Activated T-cell treated with anti-CD3 and anti-CD28 coated beads, Interleukin-2, amount 50 U/mL, for 72 hours (primary cell): ENCODE measurements around the gene XRCC1. TPM values are rescaled to one million over a fixed set of nuclear protein-coding genes. Genes with fewer than 3 reads are reported as not detected.

Experiments used
- ATAC-seq, 2 donors: fragments of 150-1000 bp; cut with Tn5 transposase; replicated peaks in 1 of 2; 2 replicates each; pipeline ENCODE4 v1.10.0; 2021; ENCODE audit warnings: moderate library complexity in 2 of 2, mild to moderate bottlenecking in 1 of 2
- DNase-seq, 2 donors: peaks; one replicate each; pipeline ENCODE4 v3.0.0; 2021 to 2022; ENCODE audit warnings: mixed read lengths in 1 of 2
- H3K27ac Mint-ChIP-seq: one replicate; pipeline ENCODE4 v1.8.0; 2022; ENCODE audit warnings: mild to moderate bottlenecking, moderate library complexity, mixed read lengths
- H3K27me3 Mint-ChIP-seq: one replicate; pipeline ENCODE4 v1.8.0; 2022; ENCODE audit warnings: low read depth, mixed read lengths
- H3K36me3 Mint-ChIP-seq, 2 donors: one replicate each; pipeline ENCODE4 v1.8.0; 2022; ENCODE audit warnings: mixed read lengths in 2 of 2, mild to moderate bottlenecking in 1 of 2; ENCODE audit not compliant: insufficient read depth in 2 of 2
- H3K4me1 Mint-ChIP-seq: one replicate; pipeline ENCODE4 v1.8.0; 2022; ENCODE audit warnings: low read depth, mixed read lengths
- H3K4me3 Mint-ChIP-seq, 2 donors: one replicate each; pipeline ENCODE4 v1.8.0; 2022; ENCODE audit warnings: mild to moderate bottlenecking in 2 of 2, mixed read lengths in 2 of 2, moderate library complexity in 2 of 2
- H3K9me3 Mint-ChIP-seq, 2 donors: one replicate each; pipeline ENCODE4 v1.8.0; 2022; ENCODE audit warnings: mixed read lengths in 2 of 2
- total RNA-seq, 2 donors: library from RNA; stranded (reverse); gene quantifications; one replicate each; pipeline ENCODE4 v1.2.3, GENCODE V29; 2022

XRCC1 gene
- total RNA-seq, 2 donors from 2014 or later: 58.4 to 66.7 TPM

DNA sequence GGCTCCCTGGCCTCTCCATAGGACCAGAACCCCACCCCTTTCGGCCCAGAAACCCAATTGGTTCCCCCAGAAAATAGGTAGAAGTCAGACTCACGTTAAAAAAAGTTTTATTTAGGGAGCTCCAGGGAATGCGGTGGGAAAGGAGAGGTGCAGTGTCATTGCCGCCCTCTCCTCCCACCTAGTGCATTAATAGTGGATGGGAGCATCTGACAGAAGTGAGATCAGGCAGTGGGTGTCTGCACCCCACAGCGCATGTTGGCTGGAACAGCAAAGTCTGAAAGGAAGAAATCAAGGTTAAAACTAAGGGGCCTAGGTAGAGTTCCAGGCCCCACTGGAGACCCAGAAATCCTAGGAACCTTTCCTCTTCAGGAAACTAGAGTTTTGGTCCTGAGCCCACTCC, 68.7 kb downstream of the XRCC1 start:
- H3K27ac Mint-ChIP-seq: no peak overlapping the region
- DNase-seq (no peak), ATAC-seq (no peak)
- H3K27me3 Mint-ChIP-seq: no peaks in the 10 kb centered on the region
- peaks cover 19% of the 10 kb centered on the region for H3K4me1 Mint-ChIP-seq
- H3K9me3 Mint-ChIP-seq: no peaks in the 10 kb centered on the region
- no peak overlapping the region for H3K4me3 Mint-ChIP-seq
- peaks cover 3 to 16% of the 10 kb centered on the region in 2 donors for H3K36me3 Mint-ChIP-seq

DNA sequence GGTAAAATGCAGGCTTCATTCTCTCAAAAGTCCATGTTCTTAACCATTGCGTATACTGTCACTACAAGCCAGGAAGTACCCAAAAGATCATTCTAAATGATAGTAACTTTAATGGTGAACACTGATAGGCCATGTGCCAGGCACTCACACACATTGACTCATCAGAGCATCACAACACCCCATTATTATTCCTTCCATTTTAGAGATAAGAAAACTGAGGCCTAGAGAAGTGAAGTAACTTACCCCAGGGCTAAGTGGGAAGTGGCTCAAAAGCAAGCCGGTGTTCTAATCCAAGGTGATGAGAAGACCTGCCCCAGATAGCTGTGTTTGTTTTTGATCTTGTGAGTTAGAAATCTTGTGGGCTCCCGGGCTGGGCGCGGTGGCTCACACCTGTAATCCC, 69.4 kb downstream of the XRCC1 start:
- peak overlapping the region in 1 of 2 donors; percentile 25 for H3K4me3 Mint-ChIP-seq
- H3K27ac Mint-ChIP-seq: no peak overlapping the region
- no peaks in the 10 kb centered on the region for H3K27me3 Mint-ChIP-seq
- H3K4me1 Mint-ChIP-seq: peaks cover 19% of the 10 kb centered on the region
- H3K36me3 Mint-ChIP-seq: peaks cover 3 to 15% of the 10 kb centered on the region in 2 donors
- ATAC-seq (no peak), DNase-seq (no peak)
- H3K9me3 Mint-ChIP-seq: no peaks in the 10 kb centered on the region

GRCh38 chr19:43505186-43505456, 70.2 kb downstream of the XRCC1 start:
- Mint-ChIP-seq H3K4me1 (peaks cover 19% of the 10 kb centered on the region), H3K36me3 (peaks cover 3 to 15% of the 10 kb centered on the region in 2 donors), H3K4me3 (peak overlapping the region in 1 of 2 donors; percentile 86), H3K27ac (peak overlapping the region; percentile 12), H3K27me3 (no peaks in the 10 kb centered on the region), H3K9me3 (no peaks in the 10 kb centered on the region)
- ATAC-seq (no peak), DNase-seq (no peak)

- Mint-ChIP-seq H3K36me3 (peaks cover 3 to 15% of the 10 kb centered on the region in 2 donors), H3K27me3 (no peaks in the 10 kb centered on the region)
Observed at GRCh38 chr19:43504426-43505185, 70.7 kb downstream of the XRCC1 start, which contains the start of gene PHLDB3. Gene PHLDB3 (minus strand): TSS chr19:43504746. CDS start chr19:43504118, 628 bp downstream.

GRCh38 chr19:43503501-43504425, 71.6 kb downstream of the XRCC1 start:
- Mint-ChIP-seq H3K4me1 (peaks cover 19% of the 10 kb centered on the region), H3K27me3 (no peaks in the 10 kb centered on the region), H3K27ac (peak overlapping the region; percentile 79), H3K4me3 (peak overlapping the region; percentile 78 to 86), H3K36me3 (peaks cover 2 to 13% of the 10 kb centered on the region in 2 donors), H3K9me3 (no peaks in the 10 kb centered on the region)
- peak; percentile 99 for DNase-seq
- peak; percentile 94 for ATAC-seq

More at GRCh38 chr19:43504426-43505185, 70.7 kb downstream of the XRCC1 start, which contains the start of gene PHLDB3:
- DNase-seq: peak; percentile 53 to 61
- Mint-ChIP-seq H3K4me1 (peaks cover 19% of the 10 kb centered on the region), H3K27ac (peak within 1 kb of the TSS; percentile 79), H3K4me3 (peak within 1 kb of the TSS; percentile 78 to 86), H3K9me3 (no peaks in the 10 kb centered on the region)
- peak; percentile 40 to 49 for ATAC-seq

GRCh38 chr19:43502419-43502976, 72.8 kb downstream of the XRCC1 start:
- ATAC-seq (no peak), DNase-seq (no peak)
- Mint-ChIP-seq H3K4me1 (peaks cover 19% of the 10 kb centered on the region), H3K27me3 (no peaks in the 10 kb centered on the region), H3K27ac (no peak overlapping the region), H3K9me3 (no peaks in the 10 kb centered on the region), H3K36me3 (peaks cover 2 to 15% of the 10 kb centered on the region in 2 donors), H3K4me3 (peak overlapping the region; percentile 78 to 86)

DNA sequence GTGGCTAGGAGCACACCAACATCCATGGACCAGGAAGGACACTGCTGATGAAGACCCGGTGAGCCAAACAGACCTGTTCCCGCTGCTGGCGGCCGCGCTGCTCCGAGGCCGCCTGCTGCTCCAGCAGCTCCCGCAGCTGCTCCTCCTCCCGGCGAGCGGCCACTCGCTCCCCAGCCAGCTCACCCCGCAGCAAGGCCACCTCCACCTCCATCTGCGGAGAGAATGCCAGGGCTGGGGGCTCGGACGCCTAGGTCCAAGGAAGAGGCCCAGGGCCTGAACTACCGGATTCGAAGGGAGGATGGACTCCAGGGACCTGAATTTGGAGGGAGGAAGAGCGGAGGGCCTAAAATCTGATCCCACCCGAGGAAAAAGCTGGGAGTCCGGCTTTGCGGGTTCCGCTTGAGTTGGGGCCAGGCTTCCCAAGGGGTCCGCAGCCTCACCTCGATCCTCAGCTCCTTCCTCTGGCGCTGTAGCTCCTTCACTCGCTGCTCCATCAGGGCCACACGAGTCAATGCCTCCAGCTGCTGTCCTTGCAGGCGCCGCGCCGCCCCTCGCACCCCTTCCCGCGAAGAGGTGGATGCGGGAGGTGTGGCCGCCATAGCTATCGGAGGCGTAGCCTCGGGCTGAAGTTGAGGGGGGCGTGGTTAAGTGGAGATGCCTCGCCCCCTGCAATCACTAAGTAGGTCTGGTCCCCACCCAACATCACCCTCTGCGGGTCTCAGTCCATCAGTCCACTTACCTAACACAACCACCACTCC, 73.5 kb downstream of the XRCC1 start:
- ATAC-seq (no peak), DNase-seq (no peak)
- Mint-ChIP-seq H3K36me3 (peaks cover 2 to 15% of the 10 kb centered on the region in 2 donors), H3K27ac (no peak overlapping the region), H3K4me3 (no peak overlapping the region), H3K9me3 (no peaks in the 10 kb centered on the region), H3K27me3 (no peaks in the 10 kb centered on the region), H3K4me1 (peaks cover 19% of the 10 kb centered on the region)

- no peaks in the 10 kb centered on the region for H3K9me3 Mint-ChIP-seq
- no peak overlapping the region for H3K27ac Mint-ChIP-seq
- no peak overlapping the region for H3K4me3 Mint-ChIP-seq
- ATAC-seq (no peak), DNase-seq (no peak)
- peaks cover 2 to 16% of the 10 kb centered on the region in 2 donors for H3K36me3 Mint-ChIP-seq
- H3K4me1 Mint-ChIP-seq: peaks cover 19% of the 10 kb centered on the region
- H3K27me3 Mint-ChIP-seq: no peaks in the 10 kb centered on the region
Observed at GRCh38 chr19:43499042-43499441, 76.3 kb downstream of the XRCC1 start.

DNA sequence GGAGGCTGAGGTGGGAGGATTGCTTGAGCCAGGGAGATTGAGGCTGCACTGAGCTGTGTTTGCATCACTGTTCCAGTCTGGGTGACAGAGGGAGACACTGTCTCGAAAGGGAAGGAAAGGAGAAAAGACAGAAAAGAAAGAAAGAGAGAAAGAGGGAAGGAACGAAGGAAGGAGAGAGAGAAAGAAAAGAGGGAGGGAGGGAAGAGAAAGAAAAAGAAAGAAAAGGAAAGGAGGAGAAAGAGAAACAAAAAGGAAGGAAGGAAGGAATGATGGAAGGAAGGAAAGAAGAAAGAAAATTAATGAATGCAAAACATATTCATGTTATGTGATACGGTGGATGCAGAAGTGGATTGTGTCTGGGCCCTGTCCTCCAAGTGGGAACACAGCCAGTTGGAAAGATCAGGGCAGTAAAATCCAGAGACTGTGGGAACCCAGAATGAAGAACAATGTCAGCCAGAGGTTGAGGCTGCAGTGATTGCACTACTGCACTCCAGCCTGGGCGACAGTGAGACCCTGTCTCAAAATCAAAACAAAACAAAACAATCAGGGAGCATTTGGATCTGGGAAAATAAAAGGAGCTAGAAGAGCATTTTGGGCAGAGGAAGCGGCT, 77.0 kb downstream of the XRCC1 start:
- H3K9me3 Mint-ChIP-seq: no peaks in the 10 kb centered on the region
- H3K27me3 Mint-ChIP-seq: no peaks in the 10 kb centered on the region
- H3K4me3 Mint-ChIP-seq: no peak overlapping the region
- no peak overlapping the region for H3K27ac Mint-ChIP-seq
- ATAC-seq (no peak), DNase-seq (no peak)
- H3K4me1 Mint-ChIP-seq: peaks cover 14% of the 10 kb centered on the region
- peaks cover 2 to 16% of the 10 kb centered on the region in 2 donors for H3K36me3 Mint-ChIP-seq

DNA sequence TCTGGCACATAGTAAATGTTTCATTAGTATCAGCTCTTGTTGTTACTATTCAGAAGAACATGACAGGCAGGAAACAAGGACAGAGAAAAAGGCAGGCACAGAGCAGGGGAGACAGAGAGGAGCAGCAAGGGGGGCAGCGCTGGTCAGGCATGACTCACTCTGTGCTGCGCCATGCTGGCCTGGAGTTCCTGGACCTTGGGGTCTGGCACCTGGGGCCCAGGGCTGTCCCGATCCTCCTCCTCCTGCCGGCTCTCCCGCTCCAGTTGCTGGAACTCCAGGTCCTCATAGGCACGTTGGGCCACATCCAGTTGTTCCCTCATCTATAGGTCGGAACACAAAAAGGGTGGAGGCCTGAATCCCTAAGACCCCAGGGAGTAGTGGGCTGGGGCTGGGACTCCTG, 78.4 kb downstream of the XRCC1 start:
- no peak overlapping the region for H3K27ac Mint-ChIP-seq
- no peaks in the 10 kb centered on the region for H3K4me1 Mint-ChIP-seq
- peaks cover 0 to 9% of the 10 kb centered on the region in 2 donors for H3K36me3 Mint-ChIP-seq
- no peak for DNase-seq
- no peaks in the 10 kb centered on the region for H3K9me3 Mint-ChIP-seq
- H3K4me3 Mint-ChIP-seq: no peak overlapping the region
- no peak for ATAC-seq
- no peaks in the 10 kb centered on the region for H3K27me3 Mint-ChIP-seq

DNA sequence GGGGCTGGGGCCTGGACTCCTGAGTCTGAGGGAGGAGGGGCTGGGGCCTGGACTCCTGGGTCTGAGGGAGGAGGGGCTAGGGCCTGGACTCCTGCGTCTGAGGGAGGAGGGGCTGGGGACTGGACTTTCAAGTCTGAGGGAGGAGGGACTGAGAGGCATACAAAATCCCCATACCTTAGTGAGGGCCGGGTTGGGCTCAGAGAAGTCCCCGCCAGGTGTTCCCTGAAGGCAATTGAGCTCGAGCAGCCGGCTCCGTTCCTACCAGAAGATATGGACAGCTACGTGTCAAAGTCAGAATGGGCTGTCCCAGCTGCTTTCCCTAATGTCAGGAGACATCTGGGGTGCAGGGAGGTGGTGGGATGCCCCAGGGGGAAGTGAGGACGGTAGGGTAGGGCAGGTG, 80.2 kb downstream of the XRCC1 start:
- H3K27me3 Mint-ChIP-seq: no peaks in the 10 kb centered on the region
- H3K36me3 Mint-ChIP-seq: peaks cover 0 to 8% of the 10 kb centered on the region in 2 donors
- DNase-seq (no peak), ATAC-seq (no peak)
- H3K9me3 Mint-ChIP-seq: no peaks in the 10 kb centered on the region
- no peaks in the 10 kb centered on the region for H3K4me1 Mint-ChIP-seq
- no peak overlapping the region for H3K27ac Mint-ChIP-seq
- H3K4me3 Mint-ChIP-seq: no peak overlapping the region
